ENCODE results near the gene ARHGAP42.
"Not testable (repeated sequence)": the region's sequence is repeated elsewhere in the genome, so short reads cannot be mapped to it uniquely, and the experiment has no call there.

Gene ARHGAP42

GRCh38 chr11:100731471-100731870, 44.4 kb downstream of the ARHGAP42 start:
- no peak for FAIRE-seq

- no peak for FAIRE-seq
These were observed 45.9 kb downstream of the ARHGAP42 start for GRCh38 chr11:100732949-100733348.

DNA sequence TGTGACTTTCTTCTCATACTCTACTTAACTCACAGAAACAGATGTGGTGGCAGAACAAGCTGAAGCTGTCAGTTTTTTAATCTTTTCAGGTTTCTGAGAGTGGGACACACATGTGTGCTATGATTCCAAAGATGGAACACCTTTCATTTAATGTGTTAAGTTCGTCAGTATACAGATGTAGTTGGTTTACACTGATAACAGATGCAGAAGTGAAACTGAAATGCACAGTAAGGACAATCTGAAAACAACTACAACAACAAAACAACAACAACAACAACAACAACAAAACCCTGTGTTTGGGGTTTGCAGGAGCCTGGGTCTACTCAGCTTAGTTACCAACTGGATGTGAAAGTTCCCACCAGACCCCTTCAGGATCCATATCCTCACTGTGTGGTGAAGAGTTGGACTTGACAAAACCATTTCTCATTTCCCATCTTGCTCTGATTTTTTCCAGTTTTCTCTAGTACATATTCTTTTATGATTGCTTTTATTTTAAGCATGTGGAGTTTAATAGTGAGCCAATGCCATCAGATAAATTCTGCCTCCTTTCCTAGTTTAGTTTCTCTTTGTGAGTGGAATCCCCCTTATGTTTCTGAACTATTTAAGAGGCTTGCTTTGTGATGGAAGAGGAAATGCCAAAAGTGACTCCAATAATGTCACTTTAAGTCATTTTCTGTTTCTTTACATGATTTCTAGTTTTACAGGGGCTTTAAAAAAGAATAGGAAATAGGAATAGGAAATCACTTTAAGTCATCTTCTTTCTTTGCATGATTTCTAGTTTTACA, 47.8 kb downstream of the ARHGAP42 start:
- no peak for FAIRE-seq

GRCh38 chr11:100735949-100736675, 49.0 kb downstream of the ARHGAP42 start:
- no peak for FAIRE-seq

GRCh38 chr11:100738701-100739270, 51.7 kb downstream of the ARHGAP42 start:
- FAIRE-seq = no peak

- FAIRE-seq = no peak
These were observed 52.6 kb downstream of the ARHGAP42 start for GRCh38 chr11:100739666-100740065.

DNA sequence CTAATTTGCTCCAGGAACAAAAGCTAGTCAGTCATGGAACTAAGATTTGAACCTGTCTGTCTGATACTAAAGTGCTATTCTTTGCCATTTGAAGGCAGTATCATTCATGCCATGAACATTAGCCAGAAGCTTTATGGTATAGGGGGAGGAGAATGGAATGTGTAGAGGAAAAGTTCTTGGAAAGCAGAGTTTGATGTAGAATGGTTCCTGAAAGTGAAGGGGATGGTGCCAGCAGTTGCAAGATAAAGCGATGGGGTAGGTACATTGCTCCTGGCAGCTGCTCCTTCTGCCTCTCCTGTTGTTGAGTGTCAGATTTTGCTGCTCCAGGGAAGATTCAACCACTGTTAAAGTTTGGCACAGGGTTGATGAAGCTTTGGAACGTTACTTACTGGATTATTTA, 53.4 kb downstream of the ARHGAP42 start:
- no peak for FAIRE-seq

- FAIRE-seq = no peak
These were observed 55.0 kb downstream of the ARHGAP42 start for GRCh38 chr11:100741866-100742625.

DNA sequence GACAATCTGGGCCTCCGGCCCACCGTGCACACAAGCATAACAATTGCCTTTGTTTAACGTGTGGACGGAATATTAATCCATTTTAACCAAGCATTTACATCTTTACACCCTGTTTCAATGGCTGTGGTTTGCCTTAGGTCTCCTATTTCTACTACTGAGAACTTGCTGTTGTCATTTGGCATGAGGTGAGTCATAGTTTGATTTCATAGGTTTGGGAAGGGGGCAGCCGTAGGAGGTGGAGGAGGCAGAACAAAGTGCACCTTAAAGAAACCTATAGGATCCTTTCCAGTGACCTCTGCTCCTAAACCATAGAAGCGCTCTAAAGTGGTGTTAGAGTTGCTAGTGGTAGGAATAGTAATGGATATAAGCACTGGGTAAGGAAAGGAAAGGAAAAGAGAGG, 59.4 kb downstream of the ARHGAP42 start:
- no peak for FAIRE-seq

- FAIRE-seq = no peak
These were observed 61.1 kb downstream of the ARHGAP42 start for GRCh38 chr11:100748153-100748552.

GRCh38 chr11:100749887-100750565, 62.9 kb downstream of the ARHGAP42 start:
- not testable (repeated sequence) for FAIRE-seq

GRCh38 chr11:100750566-100750891, 63.4 kb downstream of the ARHGAP42 start:
- FAIRE-seq = not testable (repeated sequence)

- no peak for FAIRE-seq
These were observed 65.5 kb downstream of the ARHGAP42 start for GRCh38 chr11:100752371-100753171.

GRCh38 chr11:100753172-100753543, 66.1 kb downstream of the ARHGAP42 start:
- no peak for FAIRE-seq

- no peak for FAIRE-seq
These were observed 66.5 kb downstream of the ARHGAP42 start for GRCh38 chr11:100753571-100753970.

DNA sequence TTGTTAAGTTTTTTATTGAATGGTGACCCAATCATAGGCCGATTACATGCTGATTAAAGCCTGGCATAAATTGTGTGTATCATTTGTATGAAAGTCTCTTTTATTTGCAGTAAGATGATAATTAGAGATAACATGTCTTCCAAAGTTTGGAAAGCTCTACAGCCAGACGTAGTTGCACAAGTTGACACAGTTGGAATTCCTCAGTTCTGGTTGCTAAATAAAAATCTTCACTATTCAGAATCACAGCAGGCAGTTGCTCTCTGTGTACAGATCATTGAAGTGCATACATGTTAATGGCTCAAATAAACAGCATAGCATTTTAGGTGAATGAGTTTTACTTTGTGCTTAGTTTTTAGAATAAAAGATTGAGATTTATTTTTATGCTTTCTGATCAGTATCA, 69.5 kb downstream of the ARHGAP42 start:
- no peak for FAIRE-seq

GRCh38 chr11:100757646-100758045, 70.6 kb downstream of the ARHGAP42 start:
- no peak for FAIRE-seq

- no peak for FAIRE-seq
These were observed 72.0 kb downstream of the ARHGAP42 start for GRCh38 chr11:100759106-100759505.

DNA sequence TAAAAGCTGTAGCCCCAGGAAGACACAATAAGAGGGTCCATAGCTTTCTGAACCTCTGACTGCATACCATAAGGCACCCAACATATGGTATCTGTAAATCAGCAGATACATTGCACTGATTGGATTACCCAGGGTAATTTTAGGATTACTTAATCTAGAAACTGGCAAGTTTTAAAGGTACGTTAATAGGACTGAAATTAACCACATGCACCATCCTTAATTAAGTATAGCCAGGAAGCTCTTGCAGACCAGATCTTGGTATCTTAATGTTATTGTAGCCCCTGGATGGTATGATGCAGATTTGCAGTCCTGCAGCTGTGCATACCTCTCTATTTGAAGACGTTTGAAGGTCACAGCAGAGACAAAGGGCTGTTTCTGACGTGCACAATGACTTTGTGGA, 72.8 kb downstream of the ARHGAP42 start:
- no peak for FAIRE-seq

DNA sequence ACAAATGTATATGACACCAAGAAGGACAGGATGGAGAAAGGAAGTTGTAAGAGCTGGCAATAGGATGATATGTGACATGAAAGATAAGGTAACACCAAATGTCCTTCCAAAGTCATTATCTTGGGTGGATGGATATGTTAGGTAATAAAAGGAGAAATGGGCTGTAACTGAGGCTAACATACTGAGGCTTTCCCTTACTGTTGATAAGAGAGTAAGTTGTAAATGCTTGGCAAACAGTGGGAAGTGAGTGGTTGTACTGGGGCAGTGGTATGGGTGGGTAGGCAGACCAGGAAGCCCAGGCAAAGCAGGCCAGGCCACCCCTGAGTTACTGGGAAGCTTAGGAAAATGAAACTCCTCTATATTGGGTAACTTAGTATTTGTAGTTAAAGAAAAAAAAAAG, 73.7 kb downstream of the ARHGAP42 start:
- no peak for FAIRE-seq

GRCh38 chr11:100761841-100762240, 74.8 kb downstream of the ARHGAP42 start:
- no peak for FAIRE-seq

GRCh38 chr11:100766764-100767163, 79.7 kb downstream of the ARHGAP42 start:
- no peak for FAIRE-seq
